Right cardiac atrium (tissue), 5 donors: Measurements from ENCODE around the gene ZNF782. TPM values are rescaled to one million over a fixed set of nuclear protein-coding genes. Genes with fewer than 3 reads are reported as not detected.
"Not testable (repeated sequence)": the region's sequence is repeated elsewhere in the genome, so short reads cannot be mapped to it uniquely, and the experiment has no call there.

Source experiments
- ATAC-seq, 2 donors: fragments of 200-7000 bp; cut with Tn5 transposase; one replicate each; pipeline versions ENCODE4 v1.8.0 to v1.9.1; 2020; ENCODE audit warnings: moderate library complexity in 2 of 2, mild to moderate bottlenecking in 1 of 2
- DNase-seq, 3 donors: peaks; one replicate each; pipeline ENCODE4 v3.0.0-alpha.2; 2020
- H3K27ac ChIP-seq: one replicate; pipeline ENCODE4 v1.5.1; 2013; ENCODE audit warnings: mild to moderate bottlenecking, low read length, control low read depth, moderate library complexity
- H3K27me3 ChIP-seq: one replicate; pipeline ENCODE4 v1.6.1; 2013; ENCODE audit not compliant: control insufficient read depth, insufficient read depth
- H3K4me1 ChIP-seq: one replicate; pipeline ENCODE4 v1.6.1; 2013; ENCODE audit warnings: low read length; ENCODE audit not compliant: control insufficient read depth, insufficient read depth
- H3K4me3 ChIP-seq: one replicate; pipeline ENCODE4 v1.5.1; 2013; ENCODE audit warnings: low read length, control low read depth
- H3K9me3 ChIP-seq: one replicate; pipeline ENCODE4 v1.6.1; 2013; ENCODE audit warnings: low read length; ENCODE audit not compliant: control insufficient read depth
- WGBS: extraction: QIAGEN DNeasy Blood & Tissue Kit; methylation state at CpG from one replicate; pipeline ENCODE4 v1.1.7; 2013; 5-methylcytosine and 5-hydroxymethylcytosine counted together
- intact Hi-C, 4 donors: fragments of 100-400 bp; cut with DNase I; formaldehyde crosslinking; loops; one replicate each; pipeline versions ENCODE4 v1.11.0 to v1.14.0; 2022 to 2023
- polyA plus RNA-seq: library from polyadenylated mRNA; stranded (reverse); fragments of 200-250 nt; gene quantifications from one replicate; pipeline ENCODE4 v1.2.3, GENCODE V29; 2013
- total RNA-seq, 4 donors: library from RNA; stranded (reverse); fragmentation: NEBNext Ultra II Directional; extraction: Animal tissue kit (Norgen Biotek cat#: 25700); gene quantifications; one replicate each; pipeline ENCODE4 v1.2.1, GENCODE V29; 2021
- donor health status: healthy with polysubstance abuse.
- donor health status: DM: no; HTN: yes; CAD: no.
- donor health status: DM: no; HTN: no; CAD: no.
- donor health status: DM: no; HTN: yes; CAD: no; lungs with severe emphysema.
- donor health status: DM: yes; HTN: yes; CAD: no.

ZNF782 gene
- total and polyA plus RNA-seq, 5 donors, result 1.1 to 4.3 (median 3.7) TPM

DNA sequence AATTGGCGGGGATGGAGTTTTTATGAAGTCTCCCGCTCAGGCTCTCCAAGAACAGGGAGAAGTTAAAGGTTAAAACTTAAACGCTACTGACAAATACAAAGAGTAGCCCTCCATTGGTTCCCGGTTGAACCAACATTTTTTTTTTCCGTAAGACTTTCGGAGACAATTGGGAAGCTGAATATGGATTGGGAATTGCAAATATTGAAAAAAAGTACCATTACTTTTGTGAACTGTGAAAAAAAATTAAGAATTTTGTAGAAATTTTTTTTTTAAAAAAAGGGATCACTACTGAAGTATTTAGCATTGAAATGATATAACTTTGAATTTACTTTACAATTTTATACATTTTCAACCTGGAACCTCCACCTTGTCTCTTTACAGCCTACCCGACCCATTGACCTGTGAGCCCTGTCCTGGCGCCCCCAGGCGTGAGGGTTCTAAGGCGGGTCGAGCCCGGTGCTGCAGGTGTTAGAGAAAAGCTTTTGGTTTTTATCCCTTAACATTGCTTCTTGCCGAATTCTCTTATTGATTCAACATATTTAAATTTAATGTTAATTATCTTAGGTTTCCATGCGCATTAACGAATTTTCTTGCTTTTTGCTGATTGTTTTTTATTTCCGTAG lies 448 bp upstream of the ZNF782 start:
- H3K4me1 ChIP-seq, result peaks cover 12% of the 10 kb centered on the region
- DNase-seq, result no peak
- H3K9me3 ChIP-seq, result no peaks in the 10 kb centered on the region
- peak overlapping the region; percentile 89 for H3K4me3 ChIP-seq
- WGBS, result 14% methylated on average over 16 of the region's 16 CpGs
- no peak for ATAC-seq
- no peak overlapping the region for H3K27ac ChIP-seq
- H3K27me3 ChIP-seq, result no peaks in the 10 kb centered on the region
- intact Hi-C loops, result loop anchor here (5.0 kb wide), 3 partner anchors 253 to 553 kb away; no protein-coding TSS in a partner anchor

- ATAC-seq (no peak), DNase-seq (no peak)
- intact Hi-C loops, result no loop called here
- no peak overlapping the region for H3K4me3 ChIP-seq
- H3K27ac ChIP-seq, result no peak overlapping the region
- H3K9me3 ChIP-seq, result no peaks in the 10 kb centered on the region
- WGBS, result 87% methylated on average over 4 of the region's 4 CpGs
- H3K27me3 ChIP-seq, result no peaks in the 10 kb centered on the region
- H3K4me1 ChIP-seq, result peaks cover 12% of the 10 kb centered on the region
These were observed 1.6 kb downstream of the ZNF782 start for GRCh38 chr9:96852676-96853075.

DNA sequence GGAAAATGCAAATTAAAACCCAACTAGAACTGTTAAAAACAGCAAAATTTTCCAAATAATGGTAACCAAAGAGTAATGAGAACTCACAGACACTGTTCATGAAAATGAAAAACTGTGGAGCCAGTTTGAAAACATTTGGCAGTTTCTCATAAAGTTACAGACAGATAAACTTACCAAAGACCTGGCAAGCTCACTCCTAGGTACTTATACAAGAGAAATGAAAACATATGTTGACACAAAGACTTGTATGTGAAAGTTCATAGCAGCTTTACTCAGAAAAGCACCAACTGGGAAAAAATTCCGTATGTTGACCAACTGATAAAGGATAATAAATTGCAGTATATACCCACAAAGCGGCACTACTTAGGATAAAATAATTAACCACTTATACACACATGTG lies 10.3 kb downstream of the ZNF782 start:
- Histone ChIP-seq H3K27ac (no peak overlapping the region), H3K9me3 (no peaks in the 10 kb centered on the region), H3K27me3 (no peaks in the 10 kb centered on the region), H3K4me1 (no peaks in the 10 kb centered on the region), H3K4me3 (no peak overlapping the region)
- intact Hi-C loops, result no loop called here
- ATAC-seq (no peak), DNase-seq (no peak)
- WGBS, result 83% methylated on average over 2 of the region's 2 CpGs

- H3K27me3 ChIP-seq, result no peaks in the 10 kb centered on the region
- intact Hi-C loops, result loop anchor here in 3 of 4 donors (10.0 kb wide), 2 partner anchors 54 to 64 kb away; no protein-coding TSS in a partner anchor
- ATAC-seq (no peak), DNase-seq (no peak)
- 98% methylated on average over 6 of the region's 6 CpGs for WGBS
- H3K4me3 ChIP-seq, result peak overlapping the region; percentile 5
- H3K9me3 ChIP-seq, result peaks cover 11% of the 10 kb centered on the region
- no peaks in the 10 kb centered on the region for H3K4me1 ChIP-seq
- H3K27ac ChIP-seq, result no peak overlapping the region
These were observed 35.8 kb downstream of the ZNF782 start for GRCh38 chr9:96818533-96818932.

DNA sequence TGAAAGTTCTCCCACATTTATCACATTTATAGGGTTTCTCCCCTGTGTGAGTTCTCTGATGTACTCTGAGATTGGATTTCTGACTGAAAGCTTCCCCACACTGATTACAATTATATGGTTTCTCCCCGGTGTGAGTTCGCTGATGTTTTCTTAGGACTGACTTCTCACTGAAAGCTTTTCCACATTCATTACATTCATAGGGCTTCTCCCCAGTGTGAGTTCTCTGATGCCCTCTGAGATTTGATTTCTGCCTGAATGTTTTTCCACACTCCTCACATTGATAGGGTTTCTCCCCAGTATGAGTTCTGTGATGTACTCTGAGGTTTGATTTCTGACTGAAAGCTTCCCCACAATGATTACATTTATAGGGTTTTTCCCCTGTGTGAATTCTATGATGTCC lies 36.3 kb downstream of the ZNF782 start:
- intact Hi-C loops, result loop anchor here in 3 of 4 donors (10.0 kb wide), 2 partner anchors 53 to 63 kb away; no protein-coding TSS in a partner anchor
- H3K9me3 ChIP-seq, result peaks cover 11% of the 10 kb centered on the region
- no peaks in the 10 kb centered on the region for H3K27me3 ChIP-seq
- no peak overlapping the region for H3K27ac ChIP-seq
- ATAC-seq (no peak), DNase-seq (no peak)
- peak overlapping the region; percentile 15 for H3K4me3 ChIP-seq
- no peaks in the 10 kb centered on the region for H3K4me1 ChIP-seq
- WGBS, result 98% methylated on average over 2 of the region's 2 CpGs

GRCh38 chr9:96813607-96814006 lies 40.7 kb downstream of the ZNF782 start:
- 98% methylated on average over 1 of the region's 1 CpG for WGBS
- ATAC-seq, result no peak
- no peak for DNase-seq
- Histone ChIP-seq H3K4me1 (no peaks in the 10 kb centered on the region), H3K27ac (no peak overlapping the region), H3K9me3 (peaks cover 8% of the 10 kb centered on the region), H3K4me3 (no peak overlapping the region), H3K27me3 (no peaks in the 10 kb centered on the region)
- intact Hi-C loops, result loop anchor here in 3 of 4 donors (10.0 kb wide), 2 partner anchors 49 to 59 kb away; no protein-coding TSS in a partner anchor

- WGBS, result 83% methylated on average over 1 of the region's 2 CpGs
- H3K27ac ChIP-seq, intact Hi-C loops, ATAC-seq, H3K4me1 ChIP-seq, H3K27me3 ChIP-seq, H3K4me3 ChIP-seq, DNase-seq: not testable (repeated sequence)
- peaks cover 13% of the 10 kb centered on the region for H3K9me3 ChIP-seq
These were observed 55.4 kb downstream of the ZNF782 start for GRCh38 chr9:96798959-96799358.

DNA sequence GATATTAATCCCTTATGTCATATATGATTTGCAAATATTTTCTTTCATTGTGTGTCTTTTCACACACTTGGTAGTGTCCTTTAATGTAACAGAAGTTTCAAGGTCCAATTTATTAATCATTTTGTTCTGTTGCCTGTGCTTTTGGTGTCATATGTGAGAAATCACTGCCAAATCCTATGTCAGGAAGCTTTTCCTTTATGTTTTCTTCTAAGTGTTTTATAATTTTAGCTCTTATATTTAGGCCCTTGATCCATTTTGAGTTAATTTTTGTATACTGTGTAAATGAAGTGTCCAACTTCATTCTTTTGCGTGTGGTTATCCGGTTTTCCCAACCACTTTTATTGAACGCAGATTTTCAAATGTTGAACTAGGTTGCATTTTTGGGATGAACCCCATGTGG lies 70.3 kb downstream of the ZNF782 start:
- WGBS, result 98% methylated on average over 3 of the region's 3 CpGs
- no peaks in the 10 kb centered on the region for H3K9me3 ChIP-seq
- intact Hi-C loops, result no loop called here

GRCh38 chr9:96782235-96782634 lies 72.1 kb downstream of the ZNF782 start:
- Histone ChIP-seq H3K27ac (no peak overlapping the region), H3K4me3 (no peak overlapping the region), H3K4me1 (no peaks in the 10 kb centered on the region), H3K27me3 (no peaks in the 10 kb centered on the region), H3K9me3 (no peaks in the 10 kb centered on the region)
- intact Hi-C loops, result no loop called here
- ATAC-seq, result no peak
- DNase-seq, result no peak

More for the DNA sequence above, 70.3 kb downstream of the ZNF782 start:
- Histone ChIP-seq H3K4me3 (no peak overlapping the region), H3K27me3 (no peaks in the 10 kb centered on the region), H3K4me1 (no peaks in the 10 kb centered on the region), H3K27ac (no peak overlapping the region)
- ATAC-seq (no peak), DNase-seq (no peak)

DNA sequence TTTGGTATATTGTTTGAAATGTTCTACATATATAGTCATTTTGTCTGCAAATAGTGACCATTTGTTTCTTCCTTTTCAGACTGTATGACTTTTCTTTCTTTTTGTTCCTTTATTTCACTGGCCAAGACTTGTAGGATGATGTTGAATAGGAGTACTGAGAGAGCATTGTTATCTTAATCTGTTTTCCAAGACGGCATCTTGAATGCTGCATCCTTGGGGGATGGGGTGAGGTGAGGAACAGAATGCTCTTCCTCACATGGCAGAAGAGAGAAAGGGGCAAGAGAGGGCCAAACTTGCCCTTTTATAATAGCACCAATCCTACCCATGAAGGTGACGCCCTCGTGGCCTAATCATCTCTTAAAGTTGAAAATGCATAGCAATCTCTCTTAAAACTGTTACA lies 72.8 kb downstream of the ZNF782 start:
- intact Hi-C loops, result no loop called here
- Histone ChIP-seq H3K27ac (no peak overlapping the region), H3K27me3 (no peaks in the 10 kb centered on the region), H3K4me3 (no peak overlapping the region), H3K9me3 (no peaks in the 10 kb centered on the region), H3K4me1 (peaks cover 4% of the 10 kb centered on the region)
- ATAC-seq, result no peak
- WGBS, result 70% methylated on average over 3 of the region's 3 CpGs
- no peak for DNase-seq

- no peaks in the 10 kb centered on the region for H3K9me3 ChIP-seq
- DNase-seq (no peak), ATAC-seq (no peak)
- no peak overlapping the region for H3K27ac ChIP-seq
- WGBS, result 41% methylated on average over 2 of the region's 2 CpGs
- H3K4me1 ChIP-seq, result peaks cover 4% of the 10 kb centered on the region
- intact Hi-C loops, result no loop called here
- H3K27me3 ChIP-seq, result no peaks in the 10 kb centered on the region
- H3K4me3 ChIP-seq, result peak overlapping the region; percentile 78
These were observed 75.2 kb downstream of the ZNF782 start for GRCh38 chr9:96779089-96779488.
